ENCODE measurements around the gene LMAN1L.

The LMAN1L gene

DNA sequence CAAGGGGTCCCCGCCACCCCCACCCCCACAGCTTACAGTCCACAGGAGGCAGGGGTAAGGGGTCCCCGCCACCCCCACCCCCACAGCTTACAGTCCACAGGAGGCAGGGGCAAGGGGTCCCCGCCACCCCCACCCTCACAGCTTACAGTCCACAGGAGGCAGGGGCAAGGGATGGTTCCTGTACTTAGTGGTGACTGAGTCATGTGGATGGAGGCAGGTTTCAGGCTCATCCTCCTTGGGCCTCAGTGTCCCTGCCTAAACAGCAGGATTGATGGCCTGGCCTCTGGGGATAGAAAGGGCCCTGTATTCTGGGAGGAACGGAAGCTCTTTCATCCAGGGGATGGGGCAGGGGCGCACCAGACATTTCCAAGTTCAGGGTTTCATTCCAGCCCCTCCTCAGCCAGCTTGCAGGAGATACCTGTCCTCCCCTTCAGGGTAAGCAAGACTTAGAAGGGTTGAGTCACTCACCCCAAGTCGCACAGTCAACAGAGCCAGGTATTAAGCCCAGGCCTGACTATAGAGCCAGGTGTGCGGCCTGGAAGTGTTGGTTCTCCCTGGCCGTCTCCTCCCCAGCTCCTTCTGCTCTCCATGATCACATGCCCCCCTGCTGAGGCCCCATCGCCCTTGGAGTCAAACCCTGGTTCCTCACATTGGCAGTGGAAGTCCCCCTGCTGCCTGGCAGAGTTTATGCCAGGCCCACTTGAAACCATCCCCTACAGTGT is 18.2 kb upstream of the LMAN1L start:
- DNase-seq (ENCODE audit: low spot score), result no peak

DNA sequence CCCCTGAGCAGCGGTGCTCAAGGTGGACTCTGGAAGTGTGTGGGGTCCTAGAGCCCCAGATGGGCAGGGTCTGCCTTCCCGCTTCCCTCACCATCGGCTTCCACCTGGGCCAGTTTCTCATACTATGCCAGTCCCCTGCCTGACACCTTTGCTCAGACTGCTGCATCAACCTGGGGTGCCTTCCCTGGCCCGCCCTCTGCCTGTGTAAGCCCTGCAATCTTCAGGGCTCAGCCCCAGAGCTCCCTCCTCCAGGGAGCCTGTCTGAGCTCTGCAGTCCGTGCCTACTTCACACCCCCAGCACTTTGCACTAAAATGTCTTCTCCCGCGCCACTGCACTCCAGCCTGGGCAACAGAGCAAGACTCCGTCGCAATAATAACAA is 17.7 kb upstream of the LMAN1L start:
- no peak for DNase-seq (ENCODE audit: low spot score)

DNA sequence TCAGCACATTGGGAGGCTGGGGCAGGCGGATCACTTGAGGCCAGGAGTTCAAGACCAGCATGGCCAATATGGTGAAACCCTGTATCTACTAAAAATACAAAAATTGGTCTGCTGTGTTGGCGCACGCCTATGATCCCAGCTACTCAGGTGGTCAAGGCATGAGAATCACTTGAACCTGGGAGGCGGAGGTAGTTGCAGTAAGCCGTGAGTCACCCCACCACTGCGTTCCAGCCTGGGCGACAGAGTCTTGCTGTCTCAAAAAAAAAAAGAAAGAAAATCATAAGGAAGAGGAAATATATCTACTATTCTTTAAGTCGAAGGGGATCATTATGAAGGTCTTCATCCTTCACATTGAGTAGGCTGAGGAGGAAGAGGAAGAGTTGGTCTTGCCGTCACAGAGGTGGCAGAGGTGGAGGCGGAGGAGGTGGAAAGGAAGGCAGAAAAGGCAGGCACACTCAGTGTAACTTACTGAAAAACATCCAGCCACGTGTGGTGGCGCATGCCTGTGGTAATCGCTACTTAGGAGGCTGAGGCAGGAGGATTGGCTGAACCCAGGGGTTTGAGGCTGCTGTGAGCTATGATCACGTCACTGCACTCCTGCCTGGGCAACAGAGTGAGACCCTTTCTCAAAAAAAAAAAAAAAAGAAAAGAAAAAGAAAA is 16.5 kb upstream of the LMAN1L start:
- DNase-seq (ENCODE audit: low spot score), result no peak

DNA sequence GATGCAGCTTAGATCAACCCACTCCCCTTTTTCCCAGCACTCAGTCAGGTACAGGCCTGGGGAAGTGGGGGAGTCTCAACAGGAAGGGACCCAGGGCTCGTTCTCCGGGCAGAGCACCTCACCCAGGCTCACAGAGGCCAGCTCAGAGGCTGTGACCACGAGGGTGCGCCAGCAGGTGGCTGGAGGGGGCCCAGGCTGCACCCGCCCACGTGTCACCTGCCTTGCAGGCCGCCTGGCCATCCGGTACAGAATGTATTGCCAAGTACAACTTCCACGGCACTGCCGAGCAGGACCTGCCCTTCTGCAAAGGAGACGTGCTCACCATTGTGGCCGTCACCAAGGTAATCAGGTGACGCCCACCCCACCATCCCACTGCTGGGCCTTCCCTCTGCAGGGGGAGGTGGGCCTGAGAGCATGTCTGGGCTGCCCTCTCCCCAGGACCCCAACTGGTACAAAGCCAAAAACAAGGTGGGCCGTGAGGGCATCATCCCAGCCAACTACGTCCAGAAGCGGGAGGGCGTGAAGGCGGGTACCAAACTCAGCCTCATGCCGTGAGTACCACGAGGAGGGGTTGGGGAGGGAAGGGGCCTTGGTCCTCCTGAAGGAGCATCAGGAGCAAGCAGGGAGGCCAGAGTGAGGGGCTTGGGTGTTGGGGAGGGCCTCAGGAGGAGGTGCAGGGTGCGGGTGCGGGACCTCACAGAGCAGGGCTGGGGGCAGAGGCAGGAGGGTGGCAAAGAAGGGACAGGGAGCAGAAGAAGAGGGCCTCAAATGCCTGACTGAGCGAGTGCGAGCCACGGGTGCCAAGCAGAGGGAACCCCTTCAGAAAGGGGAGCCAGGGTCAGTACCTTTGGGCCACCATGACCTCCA is 14.0 kb upstream of the LMAN1L start:
- DNase-seq (ENCODE audit: low spot score), result peak; percentile 53

DNA sequence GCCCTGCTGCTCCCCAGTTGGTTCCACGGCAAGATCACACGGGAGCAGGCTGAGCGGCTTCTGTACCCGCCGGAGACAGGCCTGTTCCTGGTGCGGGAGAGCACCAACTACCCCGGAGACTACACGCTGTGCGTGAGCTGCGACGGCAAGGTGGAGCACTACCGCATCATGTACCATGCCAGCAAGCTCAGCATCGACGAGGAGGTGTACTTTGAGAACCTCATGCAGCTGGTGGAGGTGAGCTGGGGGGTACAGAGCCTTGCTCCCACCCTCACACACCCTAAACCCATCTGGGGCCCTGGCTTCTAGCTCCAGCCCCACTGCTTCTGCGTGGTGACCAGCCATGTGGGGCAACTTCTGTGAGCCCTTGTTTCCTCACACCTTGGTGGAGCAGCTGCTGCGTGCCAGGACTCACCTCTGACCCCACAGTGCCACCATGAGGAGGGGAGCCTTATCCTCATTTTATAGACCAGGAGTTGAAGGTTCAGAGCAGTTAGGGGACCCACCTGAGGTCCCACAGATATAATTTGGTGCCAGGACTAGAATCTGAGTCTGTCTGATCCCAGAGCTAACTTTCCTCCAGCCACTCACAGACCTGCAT is 13.3 kb upstream of the LMAN1L start:
- peak; percentile 66 for DNase-seq (ENCODE audit: low spot score)

DNA sequence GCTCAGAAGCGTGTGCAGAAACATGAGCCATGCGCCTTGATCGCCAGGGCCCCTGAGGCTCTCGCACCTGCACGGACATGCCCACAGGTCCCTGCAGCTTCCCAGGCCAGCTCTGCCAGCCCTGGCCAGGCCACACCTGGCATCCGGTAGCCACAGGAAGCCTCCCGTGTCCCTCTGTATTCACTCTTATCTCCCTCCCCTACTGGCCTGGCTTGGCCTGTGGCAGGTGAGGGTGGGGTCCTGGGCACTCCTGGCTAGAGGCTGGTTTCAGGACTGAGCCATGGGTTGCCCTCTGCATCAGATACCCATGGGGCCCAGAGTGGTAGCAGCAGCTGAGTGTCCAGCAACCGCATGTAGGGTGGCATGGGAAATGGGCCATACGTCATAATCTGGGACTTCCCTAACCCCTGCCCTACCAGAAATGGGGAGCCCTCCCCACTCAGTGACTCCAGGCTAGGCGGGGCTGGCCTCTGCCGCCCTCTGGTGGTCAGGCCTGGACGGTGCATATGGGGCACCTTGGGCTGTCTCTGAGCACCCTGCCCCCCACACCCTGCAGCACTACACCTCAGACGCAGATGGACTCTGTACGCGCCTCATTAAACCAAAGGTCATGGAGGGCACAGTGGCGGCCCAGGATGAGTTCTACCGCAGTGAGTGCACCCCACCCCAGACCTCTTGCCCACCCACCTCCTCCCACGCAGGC is 12.6 kb upstream of the LMAN1L start:
- peak; percentile 86 for DNase-seq (ENCODE audit: low spot score)

DNA sequence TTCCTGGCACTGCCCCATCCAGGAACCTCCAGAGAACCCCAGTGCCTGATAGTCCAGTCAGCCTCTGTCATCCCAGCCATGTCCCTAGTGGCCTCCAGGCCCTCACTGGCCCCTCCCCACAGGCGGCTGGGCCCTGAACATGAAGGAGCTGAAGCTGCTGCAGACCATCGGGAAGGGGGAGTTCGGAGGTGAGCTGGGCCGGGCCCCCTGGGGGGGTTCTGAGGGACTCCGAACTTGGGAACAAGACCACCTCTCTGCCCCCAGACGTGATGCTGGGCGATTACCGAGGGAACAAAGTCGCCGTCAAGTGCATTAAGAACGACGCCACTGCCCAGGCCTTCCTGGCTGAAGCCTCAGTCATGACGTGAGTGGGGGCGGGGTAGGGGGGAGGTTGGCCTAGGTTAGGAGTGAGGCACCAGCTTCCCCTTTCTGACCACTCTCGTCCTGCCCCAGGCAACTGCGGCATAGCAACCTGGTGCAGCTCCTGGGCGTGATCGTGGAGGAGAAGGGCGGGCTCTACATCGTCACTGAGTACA is 12.0 kb upstream of the LMAN1L start:
- no peak for DNase-seq (ENCODE audit: low spot score)

DNA sequence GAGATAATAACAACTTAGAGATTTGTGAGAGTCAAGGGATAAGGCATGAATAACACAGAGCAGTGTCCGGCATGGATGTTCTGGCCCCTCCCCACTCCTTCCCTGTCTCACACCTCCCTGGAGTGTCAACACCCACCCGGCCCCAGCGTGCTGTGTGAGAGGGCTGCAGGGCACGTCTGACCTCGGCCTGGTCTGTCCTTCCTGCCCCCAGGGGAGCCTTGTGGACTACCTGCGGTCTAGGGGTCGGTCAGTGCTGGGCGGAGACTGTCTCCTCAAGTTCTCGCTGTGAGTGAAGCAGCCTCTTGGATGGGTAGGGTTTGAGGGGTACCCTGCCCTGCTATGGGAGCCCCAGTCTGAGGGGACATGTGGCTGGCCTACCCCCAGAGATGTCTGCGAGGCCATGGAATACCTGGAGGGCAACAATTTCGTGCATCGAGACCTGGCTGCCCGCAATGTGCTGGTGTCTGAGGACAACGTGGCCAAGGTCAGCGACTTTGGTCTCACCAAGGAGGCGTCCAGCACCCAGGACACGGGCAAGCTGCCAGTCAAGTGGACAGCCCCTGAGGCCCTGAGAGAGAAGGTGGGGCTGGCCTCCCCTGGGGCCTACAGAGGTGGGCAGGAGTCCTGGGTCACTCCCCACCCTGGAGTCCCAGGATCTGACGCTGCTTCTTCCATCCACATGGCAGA is 11.2 kb upstream of the LMAN1L start:
- DNase-seq (ENCODE audit: low spot score), result no peak

DNA sequence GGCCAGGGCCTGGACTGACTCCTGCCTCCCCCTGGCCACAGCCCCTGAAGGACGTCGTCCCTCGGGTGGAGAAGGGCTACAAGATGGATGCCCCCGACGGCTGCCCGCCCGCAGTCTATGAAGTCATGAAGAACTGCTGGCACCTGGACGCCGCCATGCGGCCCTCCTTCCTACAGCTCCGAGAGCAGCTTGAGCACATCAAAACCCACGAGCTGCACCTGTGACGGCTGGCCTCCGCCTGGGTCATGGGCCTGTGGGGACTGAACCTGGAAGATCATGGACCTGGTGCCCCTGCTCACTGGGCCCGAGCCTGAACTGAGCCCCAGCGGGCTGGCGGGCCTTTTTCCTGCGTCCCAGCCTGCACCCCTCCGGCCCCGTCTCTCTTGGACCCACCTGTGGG is 10.3 kb upstream of the LMAN1L start:
- no peak for DNase-seq (ENCODE audit: low spot score)

DNA sequence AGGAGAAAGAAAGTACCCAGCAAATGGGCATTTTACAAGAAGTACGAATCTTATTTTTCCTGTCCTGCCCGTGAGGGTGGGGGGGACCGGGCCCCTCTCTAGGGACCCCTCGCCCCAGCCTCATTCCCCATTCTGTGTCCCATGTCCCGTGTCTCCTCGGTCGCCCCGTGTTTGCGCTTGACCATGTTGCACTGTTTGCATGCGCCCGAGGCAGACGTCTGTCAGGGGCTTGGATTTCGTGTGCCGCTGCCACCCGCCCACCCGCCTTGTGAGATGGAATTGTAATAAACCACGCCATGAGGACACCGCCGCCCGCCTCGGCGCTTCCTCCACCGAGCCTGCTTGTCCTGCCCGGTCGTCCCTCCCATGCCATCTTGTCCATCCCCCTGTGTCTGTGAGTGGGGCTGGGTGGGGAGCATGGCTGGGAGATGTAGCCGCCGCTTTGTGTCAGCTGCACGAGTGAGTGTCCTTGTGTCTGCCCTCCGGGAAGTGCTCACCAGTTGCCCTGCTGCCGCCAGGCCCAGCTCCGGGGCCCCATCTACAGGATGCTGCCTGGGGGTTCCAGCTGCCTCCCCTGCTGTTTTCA is 9.7 kb upstream of the LMAN1L start:
- no peak for DNase-seq (ENCODE audit: low spot score)

DNA sequence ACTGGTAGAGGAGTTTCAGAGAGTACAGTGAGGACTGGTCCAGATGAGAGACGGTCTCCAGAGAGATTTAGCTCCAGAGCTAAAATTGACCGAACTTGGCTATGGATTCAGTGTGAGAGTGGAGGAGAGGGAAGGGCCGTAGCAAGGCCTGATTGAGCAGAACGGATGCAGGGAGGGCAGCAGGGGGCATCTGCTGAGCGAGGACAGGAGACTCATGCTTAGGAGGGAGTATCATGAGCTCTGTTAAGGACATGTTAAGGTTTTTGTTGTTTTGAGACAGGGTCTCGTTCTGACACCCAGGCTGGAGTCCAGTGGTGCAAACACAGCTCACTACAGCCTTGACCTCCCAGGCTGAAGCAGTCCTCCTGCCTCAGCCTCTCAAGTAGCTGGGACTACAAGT is 7.7 kb upstream of the LMAN1L start:
- no peak for DNase-seq (ENCODE audit: low spot score)

DNA sequence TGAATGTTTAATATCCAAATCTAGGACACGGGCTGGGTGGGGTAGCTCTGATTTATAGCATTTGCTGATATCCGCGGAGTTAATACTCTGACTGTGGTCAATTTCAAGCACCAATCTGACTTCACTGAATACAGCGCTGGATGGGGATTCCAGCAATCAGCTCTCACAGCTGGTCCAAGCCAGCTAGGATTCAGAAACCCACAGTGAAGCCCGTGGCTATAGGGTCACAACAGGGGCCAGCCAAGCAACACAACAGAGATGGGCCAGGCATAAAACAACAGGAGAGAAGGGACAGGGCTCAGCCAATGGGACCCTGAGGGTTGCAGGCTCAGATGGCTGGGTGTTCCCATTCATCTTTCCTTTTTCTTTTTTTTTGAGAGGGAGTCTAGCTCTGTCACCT is 5.4 kb upstream of the LMAN1L start:
- DNase-seq (ENCODE audit: low spot score), result no peak

DNA sequence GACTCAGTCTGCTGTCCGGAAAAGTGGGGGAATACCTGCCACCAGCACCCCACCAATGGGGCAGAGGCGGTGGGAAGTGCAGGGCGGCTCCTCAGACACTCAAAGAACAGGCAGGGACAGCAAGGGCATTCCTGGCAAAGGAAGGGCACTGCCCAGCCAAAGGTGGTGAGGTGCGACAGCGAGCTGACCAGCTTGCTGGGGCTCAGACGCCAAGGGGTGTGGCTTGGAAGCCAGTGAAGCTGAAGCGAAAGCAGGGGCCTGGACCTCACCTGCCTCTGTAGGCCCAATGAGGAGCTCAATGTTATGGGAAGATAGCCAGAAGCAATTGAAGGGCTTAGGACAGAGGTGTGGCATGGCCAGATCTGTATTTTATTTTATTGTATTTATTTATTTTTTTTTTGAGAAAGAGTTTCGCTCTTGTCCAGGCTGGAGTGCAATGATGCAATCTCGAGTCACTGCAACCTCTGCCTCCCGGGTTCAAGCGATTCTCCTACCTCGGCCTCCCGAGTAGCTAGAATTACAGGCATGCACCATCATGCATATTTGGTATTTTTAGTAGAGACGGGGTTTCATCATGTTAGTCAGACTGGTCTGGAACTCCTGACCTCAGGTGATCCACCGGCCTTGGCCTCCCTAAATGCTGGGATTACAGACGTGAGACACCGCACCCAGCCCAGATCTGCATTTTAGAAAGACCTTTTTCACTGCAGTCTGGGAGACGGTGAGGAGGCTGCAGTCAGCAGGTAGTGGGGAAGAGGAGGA is 4.4 kb upstream of the LMAN1L start:
- DNase-seq (ENCODE audit: low spot score), result no peak

DNA sequence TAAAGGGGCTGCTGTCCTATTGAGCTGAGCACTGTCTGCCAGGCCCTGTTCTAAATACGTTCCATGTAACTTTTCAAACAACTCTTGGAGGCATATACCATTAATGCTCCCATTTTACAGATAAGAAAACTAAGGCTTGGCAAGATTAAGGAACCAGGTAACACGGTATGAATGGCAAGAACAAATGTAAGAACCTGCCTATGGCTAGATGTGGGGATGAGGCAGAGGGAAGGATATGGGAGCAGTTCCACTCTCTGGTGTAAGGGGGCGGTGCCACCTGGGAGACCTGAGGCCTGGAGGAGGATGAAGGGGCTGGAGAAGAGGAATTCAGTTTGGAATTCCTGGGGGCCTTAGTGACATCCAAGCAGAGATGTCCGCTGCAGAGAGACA is 3.8 kb upstream of the LMAN1L start:
- DNase-seq (ENCODE audit: low spot score), result no peak

DNA sequence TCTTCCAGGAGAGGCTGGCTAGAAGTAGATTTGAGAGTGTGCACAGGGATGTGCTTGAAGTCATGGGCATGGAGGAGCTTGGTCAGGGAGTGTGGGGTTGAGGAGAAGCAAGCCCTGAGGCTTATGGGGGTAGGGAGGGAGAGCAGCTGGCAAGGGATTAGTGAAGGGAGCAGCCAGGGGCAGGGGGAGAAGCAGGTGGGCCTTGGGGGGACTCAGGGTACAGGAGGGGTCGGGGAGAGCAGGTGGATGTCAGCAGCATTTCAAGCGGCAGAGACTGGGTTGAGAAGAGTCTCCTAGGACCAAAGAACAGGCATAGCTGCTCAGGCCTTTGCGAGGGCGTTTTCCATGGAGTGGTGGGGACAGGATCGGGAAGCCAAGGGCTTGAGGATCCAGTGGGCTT is 3.4 kb upstream of the LMAN1L start:
- no peak for DNase-seq (ENCODE audit: low spot score)

DNA sequence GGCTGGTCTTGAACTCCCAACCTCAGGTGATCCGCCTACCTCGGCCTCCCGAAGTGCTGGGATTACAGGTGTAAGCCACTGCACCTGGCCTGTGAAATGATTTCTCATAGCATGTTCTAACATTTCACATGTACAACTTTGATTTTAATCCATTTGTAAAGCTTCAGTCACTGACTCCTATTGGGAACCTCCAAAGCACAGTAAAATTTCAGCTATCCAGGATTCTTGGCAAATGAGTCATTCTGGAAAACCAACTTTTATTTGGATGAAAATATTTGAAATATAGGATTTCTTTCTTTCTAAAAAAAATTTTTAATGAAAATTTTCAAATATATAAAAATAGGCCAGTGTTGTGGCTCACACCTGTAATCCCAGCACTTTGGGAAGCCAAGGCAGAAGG is 2.7 kb upstream of the LMAN1L start:
- no peak for DNase-seq (ENCODE audit: low spot score)

DNA sequence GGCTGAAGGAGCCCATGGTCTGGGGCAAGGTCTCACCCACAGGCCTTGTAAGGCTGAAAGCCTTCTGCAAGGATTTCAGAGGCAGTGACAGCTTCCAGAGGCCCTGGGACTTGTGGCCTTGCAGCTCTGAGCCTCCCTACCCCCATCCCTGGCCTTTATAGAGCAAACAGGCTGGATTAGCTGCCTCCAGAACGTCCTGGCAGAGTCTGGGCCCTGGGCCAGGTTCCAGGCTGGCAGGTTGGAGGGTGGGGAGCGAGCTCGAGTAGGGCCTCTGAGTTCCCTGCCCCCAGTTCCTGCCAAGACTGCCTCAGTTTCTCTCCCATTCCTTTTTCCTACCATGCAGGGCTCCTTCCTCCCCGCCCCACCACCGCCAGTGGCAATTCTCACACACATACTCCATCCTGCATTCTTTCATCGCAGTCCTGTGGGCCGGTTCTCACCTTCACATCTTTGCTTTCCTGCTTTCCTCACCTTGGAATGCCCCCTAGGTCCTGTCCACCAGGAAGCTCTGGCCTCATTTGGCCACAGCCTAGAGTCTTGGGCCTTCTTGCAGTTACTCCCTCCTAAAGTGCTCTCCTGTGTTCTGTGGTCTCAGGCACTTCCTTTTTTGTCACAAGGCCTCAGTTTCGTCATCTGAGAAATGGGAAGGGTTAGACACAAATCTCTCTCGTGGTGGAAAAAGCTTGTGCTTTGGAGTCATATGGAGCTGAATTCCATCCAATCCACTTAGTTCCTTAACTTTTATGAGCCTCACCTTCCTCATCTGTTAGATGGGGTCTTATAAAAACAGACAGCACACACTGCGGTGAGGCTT is 2.7 kb downstream of the LMAN1L start:
- DNase-seq (ENCODE audit: low spot score), result peak; percentile 38

DNA sequence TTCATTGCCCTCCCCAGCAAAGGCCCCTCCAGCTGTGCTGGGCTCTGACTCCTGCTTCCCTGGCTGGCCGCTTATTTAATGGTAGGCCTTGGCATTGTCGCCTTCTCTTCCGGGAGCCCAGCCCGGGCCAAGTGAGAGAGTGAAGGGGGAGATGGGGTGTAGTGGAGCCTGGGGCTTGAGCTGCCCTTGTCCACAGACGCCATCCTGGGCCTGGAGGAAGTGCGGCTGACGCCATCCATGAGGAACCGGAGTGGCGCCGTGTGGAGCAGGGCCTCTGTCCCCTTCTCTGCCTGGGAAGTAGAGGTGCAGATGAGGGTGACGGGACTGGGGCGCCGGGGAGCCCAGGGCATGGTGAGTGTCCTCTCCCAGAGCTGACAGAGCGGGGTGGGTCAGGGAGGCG is 3.3 kb downstream of the LMAN1L start:
- no peak for DNase-seq (ENCODE audit: low spot score)

Measured in NAMALWA (cell line).